Neuronal stem cell (in vitro differentiated cells): ENCODE results near the gene WDR1.

Experiments used
- DNase-seq: peaks from one replicate; pipeline ENCODE4 v3.0.0-alpha.2; 2013; ENCODE audit warnings: low spot score
- H2AFZ ChIP-seq: one replicate; pipeline ENCODE4 v1.6.1; 2013; ENCODE audit warnings: mild to moderate bottlenecking, low read length, inconsistent platforms
- H2AK5ac ChIP-seq: 2 replicates; pipeline ENCODE4 v1.6.1; 2013; ENCODE audit warnings: low read depth, mild to moderate bottlenecking, inconsistent platforms, low read length, moderate library complexity, mixed read lengths
- H2BK120ac ChIP-seq: 2 replicates; pipeline ENCODE4 v1.6.1; 2013; ENCODE audit warnings: low read depth, mild to moderate bottlenecking, inconsistent platforms, low read length, moderate library complexity, mixed read lengths
- H2BK12ac ChIP-seq: one replicate; pipeline ENCODE4 v1.6.1; 2013; ENCODE audit warnings: low read length, inconsistent platforms
- H2BK15ac ChIP-seq: 2 replicates; pipeline ENCODE4 v1.6.1; 2013; ENCODE audit warnings: mild to moderate bottlenecking, low read length, inconsistent platforms, mixed read lengths
- H2BK5ac ChIP-seq: one replicate; pipeline ENCODE4 v1.6.1; 2013; ENCODE audit warnings: inconsistent platforms, mild to moderate bottlenecking, low read length, moderate library complexity
- H3K14ac ChIP-seq: one replicate; pipeline ENCODE4 v1.6.1; 2013; ENCODE audit warnings: low read length, inconsistent platforms
- H3K18ac ChIP-seq: 2 replicates; pipeline ENCODE4 v1.6.1; 2013; ENCODE audit warnings: low read length, inconsistent platforms
- H3K23ac ChIP-seq: 2 replicates; pipeline ENCODE4 v1.6.1; 2013; ENCODE audit warnings: low read depth, mild to moderate bottlenecking, mixed read lengths, low read length, inconsistent platforms; ENCODE audit not compliant: poor library complexity
- H3K27ac ChIP-seq: replicated peaks from 3 replicates; pipeline ENCODE4 v1.5.1; 2013; ENCODE audit warnings: low read length, inconsistent platforms
- H3K27me3 ChIP-seq, 3 experiments: 2 replicates each; pipeline ENCODE4 v1.6.1; 2013; ENCODE audit warnings: low read length in 3 of 3, mild to moderate bottlenecking in 2 of 3, inconsistent platforms in 1 of 3, low read depth in 1 of 3, mixed read lengths in 1 of 3, moderate library complexity in 1 of 3; ENCODE audit not compliant: control insufficient read depth in 3 of 3, insufficient read depth in 3 of 3
- H3K36me3 ChIP-seq, 2 donors: replicated peaks in 1 of 2; 2 replicates each; pipeline ENCODE4 v1.6.1; 2013; ENCODE audit warnings: low read length in 2 of 2; ENCODE audit not compliant: control insufficient read depth in 2 of 2, insufficient read depth in 2 of 2
- H3K4ac ChIP-seq: 2 replicates; pipeline ENCODE4 v1.6.1; 2013; ENCODE audit warnings: inconsistent platforms, mild to moderate bottlenecking, low read length, moderate library complexity
- H3K4me1 ChIP-seq, 2 donors: 1 replicate in 1 of 2; 2 replicates in 1 of 2; pipeline ENCODE4 v1.6.1; 2013; ENCODE audit warnings: low read length in 2 of 2, low read depth in 1 of 2; ENCODE audit not compliant: control insufficient read depth in 2 of 2, insufficient read depth in 1 of 2
- H3K4me2 ChIP-seq: one replicate; pipeline ENCODE4 v1.6.1; 2013; ENCODE audit warnings: mild to moderate bottlenecking, low read length, inconsistent platforms; ENCODE audit not compliant: insufficient read depth, poor library complexity, severe bottlenecking
- H3K4me3 ChIP-seq, 2 donors: 2 replicates each; pipeline ENCODE4 v1.5.1; 2013; ENCODE audit warnings: low read length in 2 of 2, mild to moderate bottlenecking in 2 of 2, inconsistent platforms in 1 of 2, moderate library complexity in 1 of 2
- H3K79me1 ChIP-seq: one replicate; pipeline ENCODE4 v1.6.1; 2013; ENCODE audit warnings: low read depth, mild to moderate bottlenecking, inconsistent platforms, low read length, moderate library complexity
- H3K9ac ChIP-seq: one replicate; pipeline ENCODE4 v1.6.1; 2013; ENCODE audit warnings: mild to moderate bottlenecking, low read depth, low read length, inconsistent platforms; ENCODE audit not compliant: poor library complexity
- H3K9me3 ChIP-seq, 2 donors: replicated peaks in 1 of 2; 2 replicates each; pipeline versions ENCODE3 to v1.6.1; 2013; ENCODE audit warnings: low read length in 2 of 2, mild to moderate bottlenecking in 2 of 2, inconsistent platforms in 1 of 2, low read depth in 1 of 2, mixed read lengths in 1 of 2, moderate library complexity in 1 of 2; ENCODE audit not compliant: control insufficient read depth in 2 of 2, insufficient read depth in 1 of 2
- H4K8ac ChIP-seq: one replicate; pipeline ENCODE4 v1.6.1; 2013; ENCODE audit warnings: low read depth, mild to moderate bottlenecking, inconsistent platforms, low read length, moderate library complexity
- H4K91ac ChIP-seq: one replicate; pipeline ENCODE4 v1.6.1; 2013; ENCODE audit warnings: low read length, low read depth, mild to moderate bottlenecking, inconsistent platforms; ENCODE audit not compliant: poor library complexity
- WGBS, 2 donors: extraction: QIAGEN DNeasy Blood & Tissue Kit; methylation state at CpG; one replicate each; pipeline ENCODE4 v1.1.7; 2013; ENCODE audit warnings: missing lambda C conversion rate in 2 of 2, mixed read lengths in 1 of 2; ENCODE audit not compliant: insufficient read length in 2 of 2, insufficient replicate concordance in 1 of 2; ENCODE audit errors: extremely low coverage in 2 of 2; 5-methylcytosine and 5-hydroxymethylcytosine counted together

The WDR1 gene

DNA sequence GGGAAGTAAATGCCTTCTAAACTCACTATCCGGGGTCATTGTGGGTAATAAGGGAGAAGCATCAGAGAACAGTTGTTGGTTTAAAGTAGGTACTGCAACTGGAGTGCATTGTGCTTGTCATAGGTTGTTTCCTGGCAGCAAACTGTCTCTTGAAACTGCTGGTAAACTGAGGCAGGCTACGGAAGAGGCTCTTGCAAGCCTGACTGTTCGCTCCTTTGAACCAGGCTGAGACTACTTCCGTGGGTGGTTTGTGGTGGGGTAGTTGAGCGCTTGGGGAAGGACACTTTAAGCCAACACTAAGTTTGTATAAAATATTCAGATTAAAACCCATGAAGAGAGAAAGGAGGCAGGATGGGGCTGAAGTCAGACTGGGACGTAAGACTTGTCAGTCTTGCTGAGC is 45.2 kb upstream of the WDR1 start:
- WGBS, 2 donors: no CpG with 5 or more reads among the region's 6 CpGs
- no peak for DNase-seq
- no peak overlapping the region for H3K14ac ChIP-seq
- peaks cover 0 to 8% (median 0%) of the 10 kb centered on the region in 3 experiments for H3K27me3 ChIP-seq
- H3K23ac ChIP-seq: no peak overlapping the region
- no peak overlapping the region for H4K8ac ChIP-seq
- H3K36me3 ChIP-seq: no peaks in the 10 kb centered on the region
- H3K18ac ChIP-seq: no peak overlapping the region
- H3K79me1 ChIP-seq: no peaks in the 10 kb centered on the region
- H2AK5ac ChIP-seq: no peak overlapping the region
- no peak overlapping the region for H2BK120ac ChIP-seq
- no peak overlapping the region for H2BK12ac ChIP-seq
- no peak overlapping the region for H3K4ac ChIP-seq
- H3K9ac ChIP-seq: no peak overlapping the region
- H3K4me1 ChIP-seq: peaks cover 0 to 2% of the 10 kb centered on the region in 2 donors
- no peak overlapping the region for H3K27ac ChIP-seq
- no peaks in the 10 kb centered on the region for H3K9me3 ChIP-seq
- no peak overlapping the region for H3K4me2 ChIP-seq
- no peak overlapping the region for H2BK15ac ChIP-seq
- H2AFZ ChIP-seq: no peak overlapping the region
- H4K91ac ChIP-seq: no peak overlapping the region
- no peak overlapping the region for H3K4me3 ChIP-seq
- H2BK5ac ChIP-seq: no peak overlapping the region

DNA sequence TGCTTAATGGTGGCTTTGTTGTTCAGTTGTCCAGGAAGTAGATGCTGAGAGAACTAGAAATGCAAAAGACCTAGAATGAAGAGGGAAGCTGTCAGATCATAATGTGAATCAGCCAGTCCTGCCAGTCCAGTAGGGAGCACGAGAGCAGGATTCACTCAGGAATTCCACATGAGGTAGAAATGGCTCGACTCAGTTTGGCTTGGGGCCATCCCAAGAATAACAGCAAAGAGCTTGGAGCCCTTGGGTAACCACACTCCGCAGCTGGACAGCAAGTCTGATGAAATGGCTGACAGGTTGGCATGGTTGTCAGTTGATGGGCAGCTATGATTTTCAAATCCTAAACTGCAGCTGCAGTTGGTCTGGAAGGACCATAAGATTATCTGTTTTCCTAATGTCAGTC is 44.5 kb upstream of the WDR1 start:
- no peak overlapping the region for H3K4me2 ChIP-seq
- no peak overlapping the region for H3K4ac ChIP-seq
- no peak overlapping the region for H3K14ac ChIP-seq
- H3K9ac ChIP-seq: no peak overlapping the region
- peaks cover 0 to 1% (median 0%) of the 10 kb centered on the region in 3 experiments for H3K27me3 ChIP-seq
- H3K36me3 ChIP-seq: no peaks in the 10 kb centered on the region
- no peaks in the 10 kb centered on the region for H3K9me3 ChIP-seq
- H3K23ac ChIP-seq: no peak overlapping the region
- H3K27ac ChIP-seq: no peak overlapping the region
- no peak overlapping the region for H2BK15ac ChIP-seq
- H2BK5ac ChIP-seq: no peak overlapping the region
- DNase-seq: no peak
- no peak overlapping the region for H2AK5ac ChIP-seq
- H2BK120ac ChIP-seq: no peak overlapping the region
- H3K18ac ChIP-seq: no peak overlapping the region
- no peak overlapping the region for H3K4me3 ChIP-seq
- no CpG with 5 or more reads among the region's 3 CpGs for WGBS, 2 donors
- H2AFZ ChIP-seq: no peak overlapping the region
- peaks cover 0 to 2% of the 10 kb centered on the region in 2 donors for H3K4me1 ChIP-seq
- H3K79me1 ChIP-seq: no peaks in the 10 kb centered on the region
- no peak overlapping the region for H4K8ac ChIP-seq
- no peak overlapping the region for H4K91ac ChIP-seq
- H2BK12ac ChIP-seq: no peak overlapping the region

DNA sequence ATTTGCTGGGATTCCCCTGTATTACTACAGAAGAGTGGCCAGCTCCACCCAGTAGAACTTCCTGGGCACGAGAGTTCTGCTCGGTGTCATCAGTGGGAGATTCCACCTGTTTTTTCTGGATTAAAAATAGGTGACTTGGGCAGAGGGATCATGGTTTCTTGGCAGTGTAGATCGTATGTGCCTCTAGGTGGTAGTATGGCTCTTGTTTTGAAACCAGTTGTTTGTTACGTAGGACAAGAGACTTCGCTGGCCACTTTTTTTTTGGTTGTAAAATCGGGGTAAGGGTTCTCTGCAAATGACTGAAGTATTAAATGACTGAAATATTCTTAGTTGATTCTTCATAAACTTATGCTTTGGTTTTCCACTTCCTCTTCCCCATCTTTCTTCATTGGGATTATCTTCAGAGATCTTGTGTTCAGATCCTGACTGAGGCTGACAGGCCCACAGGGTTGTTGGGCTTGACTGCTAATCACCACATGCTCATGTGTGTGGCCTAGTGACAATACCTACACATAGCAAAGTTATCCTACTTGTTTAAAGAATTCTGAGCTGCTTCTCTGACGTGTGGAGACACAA is 43.8 kb upstream of the WDR1 start:
- no peak for DNase-seq
- Histone ChIP-seq H2BK12ac (no peak overlapping the region), H2BK5ac (no peak overlapping the region), H2AK5ac (no peak overlapping the region), H2BK15ac (no peak overlapping the region), H3K4ac (no peak overlapping the region), H3K4me2 (no peak overlapping the region), H3K14ac (no peak overlapping the region), H3K36me3 (no peaks in the 10 kb centered on the region), H2BK120ac (no peak overlapping the region), H3K23ac (no peak overlapping the region), H3K18ac (no peak overlapping the region), H3K9me3 (no peaks in the 10 kb centered on the region), H3K4me1 (peaks cover 0 to 2% of the 10 kb centered on the region in 2 donors), H3K79me1 (no peaks in the 10 kb centered on the region), H3K9ac (no peak overlapping the region), H4K91ac (no peak overlapping the region), H4K8ac (no peak overlapping the region), H2AFZ (no peak overlapping the region), H3K27me3 (no peaks in the 10 kb centered on the region), H3K27ac (no peak overlapping the region), H3K4me3 (no peak overlapping the region)
- no CpG with 5 or more reads among the region's 7 CpGs for WGBS, 2 donors

DNA sequence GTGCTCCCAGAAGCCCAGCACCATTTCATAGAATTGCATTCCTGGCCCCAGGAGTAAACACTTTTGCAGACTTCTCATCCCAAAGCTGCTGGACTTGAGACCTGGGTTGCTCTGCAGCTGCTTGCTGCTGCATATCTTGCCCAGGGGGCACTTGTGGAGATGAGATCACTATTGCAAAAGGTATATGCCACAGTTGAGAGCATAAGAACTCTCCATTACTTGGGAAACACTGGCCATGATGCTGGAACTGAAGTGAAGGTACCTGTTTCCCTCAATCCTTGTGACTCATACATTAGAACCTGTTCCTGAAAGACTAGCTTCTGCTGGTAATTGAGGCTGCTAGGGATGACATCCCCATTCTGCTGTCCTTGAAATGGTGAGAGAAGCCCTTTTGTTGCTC is 43.1 kb upstream of the WDR1 start:
- no peak overlapping the region for H3K23ac ChIP-seq
- DNase-seq: no peak
- H2BK5ac ChIP-seq: no peak overlapping the region
- no peak overlapping the region for H3K18ac ChIP-seq
- peaks cover 0 to 2% of the 10 kb centered on the region in 2 donors for H3K4me1 ChIP-seq
- no peaks in the 10 kb centered on the region for H3K79me1 ChIP-seq
- no peak overlapping the region for H4K91ac ChIP-seq
- no peak overlapping the region for H3K4me2 ChIP-seq
- no peaks in the 10 kb centered on the region for H3K27me3 ChIP-seq
- no peaks in the 10 kb centered on the region for H3K9me3 ChIP-seq
- H4K8ac ChIP-seq: no peak overlapping the region
- H2AFZ ChIP-seq: no peak overlapping the region
- H3K36me3 ChIP-seq: no peaks in the 10 kb centered on the region
- H2BK120ac ChIP-seq: no peak overlapping the region
- H3K4me3 ChIP-seq: no peak overlapping the region
- H2AK5ac ChIP-seq: no peak overlapping the region
- no peak overlapping the region for H3K14ac ChIP-seq
- H2BK12ac ChIP-seq: no peak overlapping the region
- no peak overlapping the region for H3K4ac ChIP-seq
- no peak overlapping the region for H2BK15ac ChIP-seq
- H3K9ac ChIP-seq: no peak overlapping the region
- H3K27ac ChIP-seq: no peak overlapping the region
